OCI-LY3 (cell line): ENCODE measurements around the gene SLC27A5.

ENCODE experiments used
- H2AFZ ChIP-seq: fragments of 200-600, 300-600 bp; shearing (Covaris generic); 2 replicates; pipeline ENCODE4 v1.6.0; 2014; ENCODE audit warnings: antibody characterized with exemption, low read depth, low read length
- H3K27ac ChIP-seq: fragments of 200-600, 300-600 bp; sonication (generic); 2 replicates; pipeline ENCODE4 v1.5.1; 2014; ENCODE audit warnings: mild to moderate bottlenecking, low read length, moderate library complexity, mixed read lengths
- H3K27me3 ChIP-seq: fragments of 200-600, 300-600 bp; sonication (generic); 2 replicates; pipeline ENCODE4 v1.6.1; 2014; ENCODE audit warnings: low read depth, low read length, mixed read lengths
- H3K36me3 ChIP-seq: fragments of 200-600, 300-600 bp; sonication (generic); replicated peaks from 2 replicates; pipeline ENCODE3; 2014; ENCODE audit warnings: low read depth, low read length, mixed read lengths
- H3K4me1 ChIP-seq: fragments of 300-600, 200-600 bp; sonication (generic); 2 replicates; pipeline ENCODE4 v1.6.1; 2014; ENCODE audit warnings: low read length, mixed read lengths
- H3K4me2 ChIP-seq: fragments of 200-600, 300-600 bp; sonication (generic); 2 replicates; pipeline ENCODE4 v1.6.1; 2014; ENCODE audit warnings: low read length, mixed read lengths
- H3K4me3 ChIP-seq: fragments of 300-600, 200-600 bp; sonication (generic); 2 replicates; pipeline ENCODE4 v1.5.1; 2014; ENCODE audit warnings: antibody characterized with exemption, mild to moderate bottlenecking, low read length, moderate library complexity
- H3K79me2 ChIP-seq: fragments of 300-600, 200-600 bp; shearing (Covaris generic); 2 replicates; pipeline ENCODE4 v1.6.1; 2014; ENCODE audit warnings: mild to moderate bottlenecking, low read length, mixed read lengths
- H3K9ac ChIP-seq: fragments of 300-600, 200-600 bp; shearing (Covaris generic); 2 replicates; pipeline ENCODE4 v1.6.0; 2014; ENCODE audit warnings: mild to moderate bottlenecking, low read length, moderate library complexity
- H3K9me3 ChIP-seq: fragments of 200-600, 300-600 bp; shearing (Covaris generic); 2 replicates; pipeline ENCODE4 v1.6.1; 2014; ENCODE audit warnings: low read length, mixed read lengths; ENCODE audit not compliant: insufficient read depth
- H4K20me1 ChIP-seq: fragments of 200-600, 300-600 bp; sonication (generic); 2 replicates; pipeline ENCODE4 v1.6.1; 2016; ENCODE audit warnings: low read length, mixed read lengths; ENCODE audit not compliant: insufficient read depth
- CTCF ChIP-seq: fragments of 200-600, 300-600 bp; sonication (generic); IDR thresholded peaks from 2 replicates; pipeline ENCODE4 v1.5.1; 2014; ENCODE audit warnings: antibody characterized with exemption, low read length, low read depth
- EZH2phosphoT487 ChIP-seq: fragments of 200-600 bp; shearing (Covaris generic); IDR thresholded peaks from 2 replicates; pipeline ENCODE4 v1.6.1; 2018; ENCODE audit warnings: antibody characterized with exemption, mixed run types, low read depth

SLC27A5 gene

GRCh38 chr19:58476498-58477015 lies 35.2 kb downstream of the SLC27A5 start:
- TF ChIP-seq EZH2phosphoT487 (no peak), CTCF (no peak)
- Histone ChIP-seq H2AFZ (no peak overlapping the region; the same call in 1 of the 2 replicates), H3K9me3 (no peaks in the 10 kb centered on the region), H3K27ac (peak overlapping the region; percentile 83), H3K27me3 (no peaks in the 10 kb centered on the region), H3K4me1 (peaks cover 25% of the 10 kb centered on the region), H3K4me3 (peak overlapping the region; percentile 83), H3K36me3 (peaks cover 18% of the 10 kb centered on the region), H3K4me2 (peak overlapping the region; percentile 86), H3K9ac (peak overlapping the region; percentile 84), H4K20me1 (no peaks in the 10 kb centered on the region), H3K79me2 (no peaks in the 10 kb centered on the region)

GRCh38 chr19:58475714-58476497 lies 35.9 kb downstream of the SLC27A5 start, which contains the start of gene ZNF446:
TSS of gene ZNF446 (plus strand) at chr19:58476352. CDS start at chr19:58477219, 867 bp downstream.
- Histone ChIP-seq H3K9me3 (no peaks in the 10 kb centered on the region), H3K27ac (peak within 1 kb of the TSS; percentile 83), H3K36me3 (peaks cover 13% of the 10 kb centered on the region), H3K4me1 (peaks cover 25% of the 10 kb centered on the region), H3K4me3 (peak within 1 kb of the TSS; percentile 83), H3K79me2 (no peaks in the 10 kb centered on the region), H3K4me2 (peak within 1 kb of the TSS; percentile 86), H2AFZ (peak within 1 kb of the TSS; percentile 64), H3K9ac (peak within 1 kb of the TSS; percentile 84), H3K27me3 (no peaks in the 10 kb centered on the region), H4K20me1 (no peaks in the 10 kb centered on the region)
- TF ChIP-seq CTCF = no peak

- TF ChIP-seq CTCF = no peak
- no peak for TF ChIP-seq EZH2phosphoT487
- H3K27me3 ChIP-seq = no peaks in the 10 kb centered on the region
- peaks cover 25% of the 10 kb centered on the region for H3K4me1 ChIP-seq
- no peaks in the 10 kb centered on the region for H3K79me2 ChIP-seq
- H4K20me1 ChIP-seq = no peaks in the 10 kb centered on the region
- H2AFZ ChIP-seq = no peak overlapping the region; the same call in 1 of the 2 replicates
- peak overlapping the region; percentile 86 for H3K4me2 ChIP-seq
- H3K9me3 ChIP-seq = no peaks in the 10 kb centered on the region
- peaks cover 10% of the 10 kb centered on the region for H3K36me3 ChIP-seq
- H3K9ac ChIP-seq = peak overlapping the region; percentile 84
- peak overlapping the region; percentile 83 for H3K4me3 ChIP-seq
- peak overlapping the region; percentile 83 for H3K27ac ChIP-seq
Observed at GRCh38 chr19:58474997-58475713, 36.6 kb downstream of the SLC27A5 start.
